Neuronal stem cell (in vitro differentiated cells): ENCODE measurements around the gene LZTS3.

Source experiments
- DNase-seq: peaks from one replicate; pipeline ENCODE4 v3.0.0-alpha.2; 2013; ENCODE audit warnings: low spot score
- H2AFZ ChIP-seq: one replicate; pipeline ENCODE4 v1.6.1; 2013; ENCODE audit warnings: mild to moderate bottlenecking, low read length, inconsistent platforms
- H2AK5ac ChIP-seq: 2 replicates; pipeline ENCODE4 v1.6.1; 2013; ENCODE audit warnings: low read depth, mild to moderate bottlenecking, inconsistent platforms, low read length, moderate library complexity, mixed read lengths
- H2BK120ac ChIP-seq: 2 replicates; pipeline ENCODE4 v1.6.1; 2013; ENCODE audit warnings: low read depth, mild to moderate bottlenecking, inconsistent platforms, low read length, moderate library complexity, mixed read lengths
- H2BK12ac ChIP-seq: one replicate; pipeline ENCODE4 v1.6.1; 2013; ENCODE audit warnings: low read length, inconsistent platforms
- H2BK15ac ChIP-seq: 2 replicates; pipeline ENCODE4 v1.6.1; 2013; ENCODE audit warnings: mild to moderate bottlenecking, low read length, inconsistent platforms, mixed read lengths
- H2BK5ac ChIP-seq: one replicate; pipeline ENCODE4 v1.6.1; 2013; ENCODE audit warnings: inconsistent platforms, mild to moderate bottlenecking, low read length, moderate library complexity
- H3K14ac ChIP-seq: one replicate; pipeline ENCODE4 v1.6.1; 2013; ENCODE audit warnings: low read length, inconsistent platforms
- H3K18ac ChIP-seq: 2 replicates; pipeline ENCODE4 v1.6.1; 2013; ENCODE audit warnings: low read length, inconsistent platforms
- H3K23ac ChIP-seq: 2 replicates; pipeline ENCODE4 v1.6.1; 2013; ENCODE audit warnings: low read depth, mild to moderate bottlenecking, mixed read lengths, low read length, inconsistent platforms; ENCODE audit not compliant: poor library complexity
- H3K27ac ChIP-seq: replicated peaks from 3 replicates; pipeline ENCODE4 v1.5.1; 2013; ENCODE audit warnings: low read length, inconsistent platforms
- H3K27me3 ChIP-seq, 3 experiments: 2 replicates each; pipeline ENCODE4 v1.6.1; 2013; ENCODE audit warnings: low read length in 3 of 3, mild to moderate bottlenecking in 2 of 3, inconsistent platforms in 1 of 3, low read depth in 1 of 3, mixed read lengths in 1 of 3, moderate library complexity in 1 of 3; ENCODE audit not compliant: control insufficient read depth in 3 of 3, insufficient read depth in 3 of 3
- H3K36me3 ChIP-seq, 2 donors: replicated peaks in 1 of 2; 2 replicates each; pipeline ENCODE4 v1.6.1; 2013; ENCODE audit warnings: low read length in 2 of 2; ENCODE audit not compliant: control insufficient read depth in 2 of 2, insufficient read depth in 2 of 2
- H3K4ac ChIP-seq: 2 replicates; pipeline ENCODE4 v1.6.1; 2013; ENCODE audit warnings: inconsistent platforms, mild to moderate bottlenecking, low read length, moderate library complexity
- H3K4me1 ChIP-seq, 2 donors: 1 replicate in 1 of 2; 2 replicates in 1 of 2; pipeline ENCODE4 v1.6.1; 2013; ENCODE audit warnings: low read length in 2 of 2, low read depth in 1 of 2; ENCODE audit not compliant: control insufficient read depth in 2 of 2, insufficient read depth in 1 of 2
- H3K4me2 ChIP-seq: one replicate; pipeline ENCODE4 v1.6.1; 2013; ENCODE audit warnings: mild to moderate bottlenecking, low read length, inconsistent platforms; ENCODE audit not compliant: insufficient read depth, poor library complexity, severe bottlenecking
- H3K4me3 ChIP-seq, 2 donors: 2 replicates each; pipeline ENCODE4 v1.5.1; 2013; ENCODE audit warnings: low read length in 2 of 2, mild to moderate bottlenecking in 2 of 2, inconsistent platforms in 1 of 2, moderate library complexity in 1 of 2
- H3K79me1 ChIP-seq: one replicate; pipeline ENCODE4 v1.6.1; 2013; ENCODE audit warnings: low read depth, mild to moderate bottlenecking, inconsistent platforms, low read length, moderate library complexity
- H3K9ac ChIP-seq: one replicate; pipeline ENCODE4 v1.6.1; 2013; ENCODE audit warnings: mild to moderate bottlenecking, low read depth, low read length, inconsistent platforms; ENCODE audit not compliant: poor library complexity
- H3K9me3 ChIP-seq, 2 donors: replicated peaks in 1 of 2; 2 replicates each; pipeline versions ENCODE3 to v1.6.1; 2013; ENCODE audit warnings: low read length in 2 of 2, mild to moderate bottlenecking in 2 of 2, inconsistent platforms in 1 of 2, low read depth in 1 of 2, mixed read lengths in 1 of 2, moderate library complexity in 1 of 2; ENCODE audit not compliant: control insufficient read depth in 2 of 2, insufficient read depth in 1 of 2
- H4K8ac ChIP-seq: one replicate; pipeline ENCODE4 v1.6.1; 2013; ENCODE audit warnings: low read depth, mild to moderate bottlenecking, inconsistent platforms, low read length, moderate library complexity
- H4K91ac ChIP-seq: one replicate; pipeline ENCODE4 v1.6.1; 2013; ENCODE audit warnings: low read length, low read depth, mild to moderate bottlenecking, inconsistent platforms; ENCODE audit not compliant: poor library complexity
- WGBS, 2 donors: extraction: QIAGEN DNeasy Blood & Tissue Kit; methylation state at CpG; one replicate each; pipeline ENCODE4 v1.1.7; 2013; ENCODE audit warnings: missing lambda C conversion rate in 2 of 2, mixed read lengths in 1 of 2; ENCODE audit not compliant: insufficient read length in 2 of 2, insufficient replicate concordance in 1 of 2; ENCODE audit errors: extremely low coverage in 2 of 2; 5-methylcytosine and 5-hydroxymethylcytosine counted together

The LZTS3 gene

GRCh38 chr20:3168829-3169590 is 4.3 kb downstream of the LZTS3 start:
- Histone ChIP-seq H3K18ac (no peak overlapping the region), H2AFZ (no peak overlapping the region), H3K4me1 (peaks cover 4 to 14% of the 10 kb centered on the region in 2 donors), H4K8ac (no peak overlapping the region), H3K27ac (no peak overlapping the region), H3K9me3 (peaks cover 0 to 2% of the 10 kb centered on the region in 2 donors), H3K9ac (peak overlapping the region; percentile 70), H3K79me1 (peaks cover 4% of the 10 kb centered on the region), H2BK120ac (no peak overlapping the region), H2BK5ac (no peak overlapping the region), H2BK12ac (no peak overlapping the region), H3K4me3 (no peak overlapping the region), H3K36me3 (no peaks in the 10 kb centered on the region), H2BK15ac (no peak overlapping the region), H3K27me3 (peaks cover 0 to 13% (median 0%) of the 10 kb centered on the region in 3 experiments), H3K14ac (no peak overlapping the region), H4K91ac (no peak overlapping the region), H3K23ac (peak overlapping the region; percentile 75), H3K4me2 (no peak overlapping the region), H3K4ac (no peak overlapping the region), H2AK5ac (peak overlapping the region; percentile 71)
- DNase-seq = no peak
- WGBS, 2 donors = no CpG with 5 or more reads among the region's 7 CpGs

- H2BK15ac ChIP-seq = no peak overlapping the region
- peak overlapping the region; percentile 71 for H2AK5ac ChIP-seq
- peak overlapping the region; percentile 94 for H3K18ac ChIP-seq
- no peak overlapping the region for H2AFZ ChIP-seq
- H2BK12ac ChIP-seq = no peak overlapping the region
- peak overlapping the region; percentile 69 for H3K23ac ChIP-seq
- no peak overlapping the region for H3K27ac ChIP-seq
- peaks cover 4 to 14% of the 10 kb centered on the region in 2 donors for H3K4me1 ChIP-seq
- peak overlapping the region; percentile 47 for H3K4me2 ChIP-seq
- no peak overlapping the region for H2BK120ac ChIP-seq
- no peak overlapping the region for H4K8ac ChIP-seq
- H3K9ac ChIP-seq = peak overlapping the region; percentile 57
- H3K36me3 ChIP-seq = no peaks in the 10 kb centered on the region
- no peak overlapping the region for H4K91ac ChIP-seq
- peaks cover 0 to 13% (median 0%) of the 10 kb centered on the region in 3 experiments for H3K27me3 ChIP-seq
- no peak for DNase-seq
- H3K9me3 ChIP-seq = peaks cover 0 to 2% of the 10 kb centered on the region in 2 donors
- no peak overlapping the region for H3K14ac ChIP-seq
- no peak overlapping the region for H3K4ac ChIP-seq
- WGBS, 2 donors = no CpG with 5 or more reads among the region's 39 CpGs
- H3K79me1 ChIP-seq = peaks cover 7% of the 10 kb centered on the region
- peak overlapping the region in 1 of 2 donors; percentile 65 for H3K4me3 ChIP-seq
- no peak overlapping the region for H2BK5ac ChIP-seq
These were observed 5.1 kb downstream of the LZTS3 start for GRCh38 chr20:3168079-3168828.

DNA sequence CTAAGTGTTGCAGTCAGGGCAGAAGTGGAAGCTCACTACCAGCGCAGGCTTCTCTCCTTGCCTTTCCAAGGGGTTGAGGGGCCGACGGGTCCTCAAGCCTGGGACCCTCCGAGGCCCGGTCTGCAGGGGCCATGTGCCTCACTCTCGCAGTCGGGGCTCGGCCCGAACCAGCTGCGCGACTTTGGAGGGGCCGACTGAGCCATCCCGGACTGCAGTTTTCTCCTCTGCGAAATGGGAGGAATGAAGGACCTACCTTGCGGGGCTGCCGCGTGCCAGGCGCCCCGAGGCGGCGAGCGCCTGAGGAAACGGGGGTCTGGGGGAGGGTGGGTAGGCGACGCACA is 5.6 kb downstream of the LZTS3 start:
- H3K27ac ChIP-seq = no peak overlapping the region
- H3K4me2 ChIP-seq = peak overlapping the region; percentile 47
- H3K4me1 ChIP-seq = peaks cover 4 to 14% of the 10 kb centered on the region in 2 donors
- H3K14ac ChIP-seq = no peak overlapping the region
- no peak overlapping the region for H2AFZ ChIP-seq
- H4K91ac ChIP-seq = no peak overlapping the region
- peak overlapping the region; percentile 83 for H2BK120ac ChIP-seq
- H2BK12ac ChIP-seq = no peak overlapping the region
- peak overlapping the region; percentile 57 for H3K9ac ChIP-seq
- no peak overlapping the region for H2BK15ac ChIP-seq
- H3K79me1 ChIP-seq = peaks cover 7% of the 10 kb centered on the region
- no CpG with 5 or more reads among the region's 25 CpGs for whole genome bisulfite sequencing, 2 donors
- no peak overlapping the region for H3K4me3 ChIP-seq
- peaks cover 0 to 2% of the 10 kb centered on the region in 2 donors for H3K9me3 ChIP-seq
- DNase-seq = no peak
- peak overlapping the region; percentile 94 for H3K18ac ChIP-seq
- H2BK5ac ChIP-seq = no peak overlapping the region
- peak overlapping the region; percentile 64 for H2AK5ac ChIP-seq
- H3K23ac ChIP-seq = peak overlapping the region; percentile 69
- no peaks in the 10 kb centered on the region for H3K36me3 ChIP-seq
- peaks cover 0 to 13% (median 0%) of the 10 kb centered on the region in 3 experiments for H3K27me3 ChIP-seq
- H4K8ac ChIP-seq = no peak overlapping the region
- H3K4ac ChIP-seq = no peak overlapping the region

GRCh38 chr20:3166913-3167342 is 6.4 kb downstream of the LZTS3 start:
- no peak overlapping the region for H2BK15ac ChIP-seq
- peak overlapping the region; percentile 31 for H3K4ac ChIP-seq
- peak overlapping the region; percentile 71 for H3K14ac ChIP-seq
- WGBS, 2 donors = no CpG with 5 or more reads among the region's 16 CpGs
- peaks cover 7% of the 10 kb centered on the region for H3K79me1 ChIP-seq
- no peak overlapping the region for H2BK120ac ChIP-seq
- no peak overlapping the region for H3K4me2 ChIP-seq
- H2BK5ac ChIP-seq = no peak overlapping the region
- H3K23ac ChIP-seq = peak overlapping the region; percentile 78
- no peak overlapping the region for H3K18ac ChIP-seq
- peak overlapping the region; percentile 43 for H4K8ac ChIP-seq
- no peak overlapping the region for H2AFZ ChIP-seq
- H3K36me3 ChIP-seq = no peaks in the 10 kb centered on the region
- H3K9ac ChIP-seq = no peak overlapping the region
- peaks cover 0 to 13% (median 0%) of the 10 kb centered on the region in 3 experiments for H3K27me3 ChIP-seq
- no peak overlapping the region for H3K27ac ChIP-seq
- peaks cover 0 to 7% of the 10 kb centered on the region in 2 donors for H3K4me1 ChIP-seq
- peak overlapping the region; percentile 22 for H2BK12ac ChIP-seq
- no peak overlapping the region for H3K4me3 ChIP-seq
- H4K91ac ChIP-seq = no peak overlapping the region
- H3K9me3 ChIP-seq = peaks cover 0 to 2% of the 10 kb centered on the region in 2 donors
- DNase-seq = no peak
- no peak overlapping the region for H2AK5ac ChIP-seq
